HCT116 (cell line): ENCODE measurements around the gene RNF183. TPM values are rescaled to one million over a fixed set of nuclear protein-coding genes. Genes with fewer than 3 reads are reported as not detected.

ENCODE experiments used
- ATAC-seq: fragments of 200-7000 bp; cut with Tn5 transposase; 2 replicates; pipeline ENCODE4 v1.9.1; 2020; ENCODE audit warnings: mild to moderate bottlenecking, moderate library complexity
- BruUV-seq: library from RNA; stranded (reverse); fragments of 400-500 nt; replicated peaks from 2 replicates; lab custom pipeline; 2021; lab: Mats Ljungman, UMichigan
- CTCF ChIA-PET: fragments of 300-600 bp; sonication (Branson Sonifier 250); formaldehyde crosslinking; loops from one replicate; lab custom pipeline; 2021; ENCODE audit warnings: antibody characterized with exemption; lab: Charles Lee
- POLR2A ChIA-PET: fragments of 300-600, 350-600 bp; sonication (Branson Sonifier 250); formaldehyde crosslinking; loops from one replicate; lab custom pipeline; 2021; ENCODE audit warnings: antibody characterized with exemption; lab: Charles Lee
- RAD21 ChIA-PET, 2 experiments: fragments of 300-600 bp; sonication (Branson Sonifier 250); formaldehyde crosslinking; loops; one replicate each; lab custom pipeline; 2023; ENCODE audit warnings: low total read pairs in 2 of 2; ENCODE audit not compliant: uncharacterized antibody in 2 of 2, unreplicated experiment in 2 of 2, low non-redundant PET in 1 of 2; lab: Charles Lee
- DNase-seq: peaks from one replicate; pipeline ENCODE4 v3.0.0-alpha.2; 2010; ENCODE audit warnings: low read depth, low spot score
- H2AFZ ChIP-seq: fragments of 200-600 bp; shearing (Covaris generic), sonication (generic); 2 replicates; pipeline ENCODE4 v1.6.1; 2017; ENCODE audit warnings: low read depth, mixed run types, mixed read lengths, antibody characterized with exemption, low read length; ENCODE audit not compliant: poor library complexity, severe bottlenecking
- H3K27ac ChIP-seq: 2 replicates; pipeline ENCODE4 v1.5.1; 2012; ENCODE audit warnings: low read depth, low read length
- H3K27me3 ChIP-seq: fragments of 200-600 bp; sonication (generic); 2 replicates; pipeline ENCODE4 v1.6.1; 2016; ENCODE audit warnings: mixed run types, low read length, mixed read lengths; ENCODE audit not compliant: insufficient read depth
- H3K36me3 ChIP-seq, 2 experiments: fragments of 200-500 bp in 1 of 2; fragments of 200-600 bp in 1 of 2; sonication (Bioruptor generic) in 1 of 2; sonication (generic) in 1 of 2; 2 replicates each; pipeline versions ENCODE4 v1.5.1 to v1.6.1; 2014 to 2016; ENCODE audit warnings: low read length in 2 of 2, inconsistent platforms in 1 of 2, mixed read lengths in 1 of 2, mixed run types in 1 of 2; ENCODE audit not compliant: insufficient read depth in 2 of 2, control insufficient read depth in 1 of 2
- H3K4me1 ChIP-seq, 2 experiments: fragments of 200-600 bp in 1 of 2; sonication (generic) in 1 of 2; 2 replicates each; pipeline versions ENCODE4 v1.5.1 to v1.6.1; 2012 to 2017; ENCODE audit warnings: low read length in 2 of 2, inconsistent platforms in 1 of 2, mild to moderate bottlenecking in 1 of 2, mixed read lengths in 1 of 2, mixed run types in 1 of 2, moderate library complexity in 1 of 2; ENCODE audit not compliant: insufficient read depth in 2 of 2, control insufficient read depth in 1 of 2
- H3K4me2 ChIP-seq: fragments of 200-600 bp; sonication (generic); 2 replicates; pipeline ENCODE4 v1.6.1; 2017; ENCODE audit warnings: mixed run types, low read length, mixed read lengths
- H3K4me3 ChIP-seq, 2 experiments: fragments of 200-600 bp in 1 of 2; sonication (generic) in 1 of 2; replicated peaks in 1 of 2; 2 replicates each; pipeline ENCODE4 v1.5.1; 2011 to 2016; ENCODE audit warnings: low read length in 2 of 2, control low read depth in 1 of 2, low read depth in 1 of 2, mild to moderate bottlenecking in 1 of 2, mixed read lengths in 1 of 2, mixed run types in 1 of 2
- H3K79me2 ChIP-seq: fragments of 200-600 bp; sonication (generic); 2 replicates; pipeline ENCODE4 v1.6.1; 2017; ENCODE audit warnings: mild to moderate bottlenecking, mixed run types, low read length, moderate library complexity, mixed read lengths; ENCODE audit not compliant: insufficient read depth
- H3K9ac ChIP-seq: fragments of 200-600 bp; sonication (generic); 2 replicates; pipeline ENCODE4 v1.6.1; 2016; ENCODE audit warnings: low read length, mixed read lengths
- H3K9me2 ChIP-seq: fragments of 200-600 bp; sonication (generic), shearing (Covaris generic); 2 replicates; pipeline ENCODE4 v1.6.1; 2017; ENCODE audit warnings: mixed run types, mild to moderate bottlenecking, moderate library complexity; ENCODE audit not compliant: insufficient read depth
- H3K9me3 ChIP-seq, 2 experiments: fragments of 200-500 bp in 1 of 2; fragments of 200-600 bp in 1 of 2; sonication (Bioruptor generic) in 1 of 2; sonication (generic) in 1 of 2; 2 replicates each; pipeline ENCODE4 v1.6.1; 2014 to 2017; ENCODE audit warnings: low read length in 2 of 2, mixed read lengths in 2 of 2, inconsistent platforms in 1 of 2, low read depth in 1 of 2, mild to moderate bottlenecking in 1 of 2, mixed run types in 1 of 2, moderate library complexity in 1 of 2; ENCODE audit not compliant: control insufficient read depth in 1 of 2, insufficient read depth in 1 of 2
- H4K20me1 ChIP-seq: fragments of 200-600 bp; sonication (generic), shearing (Covaris generic); 2 replicates; pipeline ENCODE4 v1.6.1; 2017; ENCODE audit warnings: mixed run types, mild to moderate bottlenecking, moderate library complexity; ENCODE audit not compliant: insufficient read depth
- CBX3 ChIP-seq: IDR thresholded peaks from 2 replicates; pipeline ENCODE4 v1.6.1; 2012; ENCODE audit warnings: low read depth
- CEBPB ChIP-seq: IDR thresholded peaks from 2 replicates; pipeline ENCODE4 v1.6.1; 2012; ENCODE audit warnings: low read depth
- CTCF ChIP-seq, 3 experiments: fragments of 200-600 bp in 1 of 3; sonication (generic) in 1 of 3; IDR thresholded peaks in 2 of 3; conservative IDR thresholded peaks in 1 of 3; 2 replicates each; pipeline ENCODE4 v1.5.1; 2012 to 2017; ENCODE audit warnings: low read depth in 2 of 3, low read length in 2 of 3, antibody characterized with exemption in 1 of 3, borderline replicate concordance in 1 of 3, control low read depth in 1 of 3, mild to moderate bottlenecking in 1 of 3, mixed read lengths in 1 of 3, mixed run types in 1 of 3, moderate library complexity in 1 of 3; ENCODE audit not compliant: insufficient read depth in 1 of 3
- EGR1 ChIP-seq: IDR thresholded peaks from 2 replicates; pipeline ENCODE4 v1.6.1; 2012; ENCODE audit warnings: low read depth
- ELF1 ChIP-seq: IDR thresholded peaks from 2 replicates; pipeline ENCODE4 v1.6.1; 2012; ENCODE audit warnings: low read depth, borderline replicate concordance
- EZH2 ChIP-seq: fragments of 200-600 bp; sonication (generic); IDR thresholded peaks from 2 replicates; pipeline ENCODE4 v1.6.1; 2017; ENCODE audit warnings: antibody characterized with exemption, mixed run types
- EZH2phosphoT487 ChIP-seq: fragments of 200-600 bp; IDR thresholded peaks from 2 replicates; pipeline ENCODE4 v1.6.1; 2018; ENCODE audit warnings: antibody characterized with exemption, borderline replicate concordance
- FOSL1 ChIP-seq: IDR thresholded peaks from 2 replicates; pipeline ENCODE4 v1.6.1; 2012; ENCODE audit warnings: low read depth
- JUND ChIP-seq: IDR thresholded peaks from 2 replicates; pipeline ENCODE4 v1.6.1; 2012
- MAX ChIP-seq: IDR thresholded peaks from 2 replicates; pipeline ENCODE4 v1.6.1; 2012
- POLR2A ChIP-seq: IDR thresholded peaks from 2 replicates; pipeline ENCODE4 v1.7.0; 2011; ENCODE audit warnings: borderline replicate concordance; ENCODE audit not compliant: insufficient read depth, insufficient read length; ENCODE audit errors: extremely low read depth
- POLR2AphosphoS5 ChIP-seq: IDR thresholded peaks from 2 replicates; pipeline ENCODE4 v1.6.1; 2011; ENCODE audit warnings: mild to moderate bottlenecking, low read depth, low read length, moderate library complexity
- RAD21 ChIP-seq: IDR thresholded peaks from 2 replicates; pipeline ENCODE4 v1.6.1; 2012; ENCODE audit warnings: low read depth, mild to moderate bottlenecking
- REST ChIP-seq: IDR thresholded peaks from 2 replicates; pipeline ENCODE4 v1.6.1; 2012; ENCODE audit warnings: low read depth
- SIN3A ChIP-seq: IDR thresholded peaks from 2 replicates; pipeline ENCODE4 v1.6.1; 2012; ENCODE audit warnings: low read depth
- SP1 ChIP-seq: IDR thresholded peaks from 2 replicates; pipeline ENCODE4 v1.6.1; 2012; ENCODE audit warnings: low read depth
- SRF ChIP-seq: IDR thresholded peaks from 2 replicates; pipeline ENCODE4 v1.6.1; 2012; ENCODE audit warnings: low read depth
- TCF7L2 ChIP-seq: IDR thresholded peaks from 2 replicates; pipeline ENCODE4 v1.7.0; 2011; ENCODE audit warnings: borderline replicate concordance, inconsistent platforms; ENCODE audit not compliant: insufficient read depth, insufficient read length; ENCODE audit errors: extremely low read depth
- YY1 ChIP-seq: IDR thresholded peaks from 2 replicates; pipeline ENCODE4 v1.6.1; 2011; ENCODE audit warnings: low read length, low read depth, moderate library complexity, mild to moderate bottlenecking; ENCODE audit not compliant: insufficient replicate concordance; ENCODE audit errors: extremely low read depth
- ZFX ChIP-seq: fragments of 450-650 bp; IDR thresholded peaks from 2 replicates; pipeline ENCODE4 v1.6.1; 2017
- ZNF274 ChIP-seq: fragments of 200-500 bp; sonication (Bioruptor generic); IDR thresholded peaks from 2 replicates; pipeline ENCODE4 v1.6.1; 2014; ENCODE audit warnings: mild to moderate bottlenecking, low read depth, low read length, inconsistent platforms
- intact Hi-C: fragments of 100-400 bp; cut with micrococcal nuclease; formaldehyde crosslinking; loops from 2 replicates; pipeline ENCODE4 v1.10.0; 2022
- total RNA-seq: library from RNA; stranded (reverse); gene quantifications from one replicate; pipeline ENCODE4 v1.2.1, GENCODE V29; 2021; ENCODE audit not compliant: unreplicated experiment
- TF ChIP-seq, protein P1 (sequence below): IDR thresholded peaks from 2 replicates; pipeline ENCODE4 v1.6.1; 2012

RNF183 gene
- total RNA-seq, 1 experiment from 2014 or later: 0.12 TPM

DNA sequence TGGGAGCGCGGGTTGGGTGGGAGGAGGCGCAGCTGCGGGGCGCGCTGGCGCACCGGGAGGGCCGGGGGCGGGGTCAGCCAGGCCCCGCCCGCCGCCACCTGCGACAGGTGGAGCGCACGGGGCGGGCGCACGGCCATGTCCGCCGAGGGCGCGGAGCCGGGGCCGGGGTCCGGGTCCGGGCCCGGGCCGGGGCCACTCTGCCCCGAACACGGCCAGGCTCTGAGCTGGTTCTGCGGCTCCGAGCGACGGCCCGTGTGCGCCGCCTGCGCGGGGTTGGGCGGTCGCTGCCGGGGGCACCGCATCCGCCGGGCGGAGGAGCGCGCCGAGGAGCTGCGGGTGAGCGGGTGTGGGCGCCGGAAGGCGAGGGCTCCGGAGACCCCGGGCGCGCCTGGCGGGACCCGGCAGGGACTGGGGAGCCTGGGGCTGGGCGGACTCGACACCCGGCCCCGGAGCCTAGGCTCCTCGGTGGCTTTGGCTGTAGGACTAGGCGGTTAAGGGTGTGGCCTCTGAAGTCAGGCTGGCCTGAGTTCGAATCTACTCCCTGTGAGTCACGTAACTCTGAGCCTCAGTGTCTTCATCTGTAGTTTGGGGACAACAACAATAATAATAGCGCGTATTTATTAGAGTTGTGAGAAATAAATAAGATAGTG is 46.4 kb upstream of the RNF183 start, which contains the start of gene BSPRY:
Gene BSPRY, plus strand, starts transcription at position 97 of the 650 bp plus-strand sequence. Its CDS starts 39 bp downstream, at position 136.
- CTCF ChIA-PET: no interaction called here
- RAD21 ChIA-PET: interaction anchor here in 1 of 2 experiments (0.5 to 0.6 kb wide), 2 partner anchors 27 to 749 kb away, joined by 3 to 6 read pairs; partner anchors contain the start of gene HDHD3
- TF ChIP-seq ELF1 (no peak), SIN3A (no peak; the same call in 1 of the 2 replicates), CTCF (IDR thresholded peaks at IDR 0.05 in 2 of 3, conservative IDR thresholded peaks at IDR 0.05 in 1 of 3; ENCODE audit: borderline replicate concordance in 1 of 3, insufficient read depth in 1 of 3, low read depth in 2 of 3, low read length in 2 of 3) (no peak), CBX3 (peak; percentile 63; the same call in 1 of the 2 replicates), MAX (peak; percentile 52; the same call in 1 of the 2 replicates), EZH2phosphoT487 (no peak), JUND (peak; percentile 33; the same call in 1 of the 2 replicates), EGR1 (no peak), CEBPB (no peak), RAD21 (no peak), FOSL1 (peak; percentile 31), EZH2 (no peak), SP1 (no peak), ZNF274 (no peak), YY1 (peak; percentile 82), REST (no peak), POLR2A (no peak), TCF7L2 (no peak), SRF (no peak), ZFX (peak; percentile 31; the same call in 1 of the 2 replicates), POLR2AphosphoS5 (peak; percentile 82)
- TF ChIP-seq, protein P1, sequence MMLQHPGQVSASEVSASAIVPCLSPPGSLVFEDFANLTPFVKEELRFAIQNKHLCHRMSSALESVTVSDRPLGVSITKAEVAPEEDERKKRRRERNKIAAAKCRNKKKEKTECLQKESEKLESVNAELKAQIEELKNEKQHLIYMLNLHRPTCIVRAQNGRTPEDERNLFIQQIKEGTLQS: no peak

More for the DNA sequence above, 46.4 kb upstream of the RNF183 start, which contains the start of gene BSPRY:
- H3K27ac ChIP-seq: peak within 1 kb of the TSS; percentile 52; the same call in 1 of the 2 replicates
- H2AFZ ChIP-seq: peak within 1 kb of the TSS; percentile 99
- H3K9ac ChIP-seq: peak within 1 kb of the TSS; percentile 71
- peak; percentile 18 for DNase-seq
- peak; percentile 94 for ATAC-seq
- peak within 1 kb of the TSS; percentile 64 to 72 for H3K4me3 ChIP-seq
- H3K4me2 ChIP-seq: peak within 1 kb of the TSS; percentile 98
- H3K79me2 ChIP-seq: peaks cover 22% of the 10 kb centered on the region
- BruUV-seq: no TSS peak
- intact Hi-C loops: no loop called here
- no peaks in the 10 kb centered on the region for H3K36me3 ChIP-seq
- no peaks in the 10 kb centered on the region for H3K9me3 ChIP-seq
- no peaks in the 10 kb centered on the region for H3K9me2 ChIP-seq
- H3K27me3 ChIP-seq: no peaks in the 10 kb centered on the region
- H3K4me1 ChIP-seq: peaks cover 3 to 34% of the 10 kb centered on the region in 2 experiments; a peak in 3 of 4 replicates
- POLR2A ChIA-PET: interaction anchor here (1.8 kb wide), 1 partner anchor 9 kb away, joined by 13 read pairs; the partner anchor contains the start of gene WDR31
- H4K20me1 ChIP-seq: no peaks in the 10 kb centered on the region
